Measurements from ENCODE around the gene LIPH. TPM values are rescaled to one million over a fixed set of nuclear protein-coding genes. Genes with fewer than 3 reads are reported as not detected.

Gene LIPH
- total and polyA plus RNA-seq, 2 of the 8 experiments (the other 6 are each of a cell fraction or from before 2014, with no cell fraction given), result 0.08 TPM; not detected in 1

GRCh38 chr3:185534511-185534910, 17.9 kb downstream of the LIPH start:
- Histone ChIP-seq H3K9me3 (ENCODE audit: insufficient read depth in 2 of 2, low read depth in 1 of 2, low read length in 1 of 2) (no peaks in the 10 kb centered on the region), H4K91ac (replicated peaks; ENCODE audit: insufficient read length, low read length) (no peak overlapping the region), H3K4me3 (ENCODE audit: extremely low read depth in 1 of 4, insufficient read depth in 2 of 4, low read depth in 3 of 4, low read length in 4 of 4) (no peak overlapping the region), H4K5ac (ENCODE audit: insufficient read length, low read depth, low read length) (no peak overlapping the region), H2BK12ac (ENCODE audit: low read depth, low read length) (no peak overlapping the region), H3K79me2 (ENCODE audit: control insufficient read depth in 1 of 2, insufficient read depth in 2 of 2, low read length in 2 of 2) (no peaks in the 10 kb centered on the region), H4K8ac (ENCODE audit: extremely low read depth, insufficient read depth, low read length) (no peak overlapping the region), H2BK15ac (ENCODE audit: low read length) (no peak overlapping the region), H3K4ac (replicated peaks; ENCODE audit: insufficient read length, low read depth, low read length) (no peak overlapping the region), H3K36me3 (ENCODE audit: control insufficient read depth in 2 of 4, insufficient read depth in 4 of 4, low read length in 3 of 4) (no peaks in the 10 kb centered on the region), H2AK5ac (ENCODE audit: low read depth, low read length) (no peak overlapping the region), H3K79me1 (ENCODE audit: low read depth, low read length) (no peaks in the 10 kb centered on the region), H3K9ac (replicated peaks in 1 of 4; ENCODE audit: extremely low read depth in 1 of 4, low read depth in 3 of 4, low read length in 3 of 4) (no peak overlapping the region), H2AFZ (ENCODE audit: low read length) (no peak overlapping the region), H4K20me1 (replicated peaks in 1 of 2; ENCODE audit: control insufficient read depth in 1 of 2, insufficient read depth in 2 of 2, low read length in 2 of 2) (no peaks in the 10 kb centered on the region), H3K4me1 (replicated peaks in 1 of 4; ENCODE audit: control insufficient read depth in 3 of 4, insufficient read depth in 4 of 4, low read length in 3 of 4) (no peaks in the 10 kb centered on the region), H2BK5ac (ENCODE audit: low read depth, low read length) (no peak overlapping the region), H3K18ac (ENCODE audit: extremely low read depth, low read length) (no peak overlapping the region), H2BK20ac (ENCODE audit: low read length) (no peak overlapping the region), H3K56ac (replicated peaks; ENCODE audit: insufficient read length, low read depth, low read length) (no peak overlapping the region), H3K14ac (ENCODE audit: insufficient read length) (no peak overlapping the region), H3K23ac (ENCODE audit: insufficient read length) (no peak overlapping the region), H3K4me2 (ENCODE audit: insufficient read depth in 1 of 2, low read depth in 2 of 2, low read length in 2 of 2) (no peak overlapping the region), H3K27ac (ENCODE audit: low read depth, low read length) (no peak overlapping the region), H3K23me2 (ENCODE audit: low read depth, low read length) (no peaks in the 10 kb centered on the region), H2BK120ac (replicated peaks; ENCODE audit: low read depth, low read length) (no peak overlapping the region), H3K27me3 (replicated peaks in 1 of 4; ENCODE audit: control insufficient read depth in 3 of 4, extremely low read depth in 1 of 4, insufficient read depth in 3 of 4, low read length in 3 of 4) (no peaks in the 10 kb centered on the region)
- FAIRE-seq, result no peak
- WGBS, 2 experiments (ENCODE audit: extremely low coverage in 1 of 2, insufficient coverage in 1 of 2, insufficient read length in 1 of 2, insufficient replicate concordance in 2 of 2, low coverage in 1 of 2, low lambda C conversion rate in 2 of 2, missing lambda C conversion rate in 1 of 2), result 90% methylated on average over 2 of the region's 2 CpGs; no CpG with 5 or more reads in 1 of the 2 experiments
- ChIA-PET CTCF (ENCODE audit: partially characterized antibody) (interaction anchor here (1.0 to 1.6 kb wide), 3 partner anchors 12 to 41 kb away, joined by 4 to 7 read pairs (median 6); no protein-coding TSS in a partner anchor), POLR2A (ENCODE audit: partially characterized antibody) (no interaction called here)
- DNase-seq (ENCODE audit: low read depth in 1 of 2, low spot score in 2 of 2), result no peak
- TF ChIP-seq POU5F1 (IDR thresholded peaks at IDR 0.05; ENCODE audit: low read depth, low read length) (no peak), SP1 (IDR thresholded peaks at IDR 0.05; ENCODE audit: low read depth, low read length) (no peak), NANOG (IDR thresholded peaks at IDR 0.05; ENCODE audit: insufficient read depth, low read depth, low read length, poor library complexity, severe bottlenecking) (no peak), RBBP5 (IDR thresholded peaks at IDR 0.05; ENCODE audit: borderline replicate concordance, low read depth, low read length) (no peak), USF2 (IDR thresholded peaks at IDR 0.05; ENCODE audit: low read length) (no peak)
- TF ChIP-seq, protein P1, sequence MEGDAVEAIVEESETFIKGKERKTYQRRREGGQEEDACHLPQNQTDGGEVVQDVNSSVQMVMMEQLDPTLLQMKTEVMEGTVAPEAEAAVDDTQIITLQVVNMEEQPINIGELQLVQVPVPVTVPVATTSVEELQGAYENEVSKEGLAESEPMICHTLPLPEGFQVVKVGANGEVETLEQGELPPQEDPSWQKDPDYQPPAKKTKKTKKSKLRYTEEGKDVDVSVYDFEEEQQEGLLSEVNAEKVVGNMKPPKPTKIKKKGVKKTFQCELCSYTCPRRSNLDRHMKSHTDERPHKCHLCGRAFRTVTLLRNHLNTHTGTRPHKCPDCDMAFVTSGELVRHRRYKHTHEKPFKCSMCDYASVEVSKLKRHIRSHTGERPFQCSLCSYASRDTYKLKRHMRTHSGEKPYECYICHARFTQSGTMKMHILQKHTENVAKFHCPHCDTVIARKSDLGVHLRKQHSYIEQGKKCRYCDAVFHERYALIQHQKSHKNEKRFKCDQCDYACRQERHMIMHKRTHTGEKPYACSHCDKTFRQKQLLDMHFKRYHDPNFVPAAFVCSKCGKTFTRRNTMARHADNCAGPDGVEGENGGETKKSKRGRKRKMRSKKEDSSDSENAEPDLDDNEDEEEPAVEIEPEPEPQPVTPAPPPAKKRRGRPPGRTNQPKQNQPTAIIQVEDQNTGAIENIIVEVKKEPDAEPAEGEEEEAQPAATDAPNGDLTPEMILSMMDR (IDR thresholded peaks at IDR 0.05; ENCODE audit: control extremely low read depth in 1 of 3, insufficient read depth in 1 of 3, low read depth in 1 of 3, low read length in 3 of 3), result no peak

Measured in H1 (cell line).